HuH-7 (cell line): Measurements from ENCODE around the gene BNC2.
A peak's percentile ranks its signal among the peaks of the same experiment; 100 is the strongest.

ENCODE experiments used
- DNase-seq: peaks from one replicate; pipeline ENCODE4 v3.0.0; 2011; ENCODE audit warnings: low spot score

Gene BNC2

GRCh38 chr9:16869882-16870595 lies 431 bp downstream of the BNC2 start:
- peak; percentile 6 for DNase-seq

- no peak for DNase-seq
These were observed 1.2 kb downstream of the BNC2 start for GRCh38 chr9:16869131-16869881.

- DNase-seq, result no peak
These were observed 1.8 kb downstream of the BNC2 start for GRCh38 chr9:16868701-16869100.

- DNase-seq, result no peak
These were observed 2.7 kb downstream of the BNC2 start for GRCh38 chr9:16867576-16868311.

GRCh38 chr9:16866587-16866986 lies 3.9 kb downstream of the BNC2 start:
- no peak for DNase-seq

GRCh38 chr9:16864649-16865434 lies 5.6 kb downstream of the BNC2 start:
- no peak for DNase-seq

- no peak for DNase-seq
These were observed 22.3 kb downstream of the BNC2 start for GRCh38 chr9:16848179-16848578.

- DNase-seq, result no peak
These were observed 23.5 kb downstream of the BNC2 start for GRCh38 chr9:16846986-16847385.

- DNase-seq, result no peak
These were observed 24.1 kb downstream of the BNC2 start for GRCh38 chr9:16846367-16846766.

GRCh38 chr9:16834817-16835216 lies 35.7 kb downstream of the BNC2 start:
- DNase-seq, result no peak

- DNase-seq, result no peak
These were observed 37.1 kb downstream of the BNC2 start for GRCh38 chr9:16833296-16833835.

GRCh38 chr9:16832101-16832500 lies 38.4 kb downstream of the BNC2 start:
- no peak for DNase-seq

- DNase-seq, result no peak
These were observed 39.7 kb downstream of the BNC2 start for GRCh38 chr9:16830806-16831205.

GRCh38 chr9:16828340-16829281 lies 41.9 kb downstream of the BNC2 start:
- DNase-seq, result no peak

- no peak for DNase-seq
These were observed 44.4 kb downstream of the BNC2 start for GRCh38 chr9:16825971-16826625.

GRCh38 chr9:16825331-16825725 lies 45.1 kb downstream of the BNC2 start:
- DNase-seq, result no peak

GRCh38 chr9:16824545-16825330 lies 45.7 kb downstream of the BNC2 start:
- DNase-seq, result no peak

GRCh38 chr9:16823906-16824305 lies 46.6 kb downstream of the BNC2 start:
- no peak for DNase-seq

GRCh38 chr9:16821344-16821743 lies 49.1 kb downstream of the BNC2 start:
- no peak for DNase-seq
